AG04450 (cell line): Measurements from ENCODE around the gene DGKI. TPM values are rescaled to one million over a fixed set of nuclear protein-coding genes. Genes with fewer than 3 reads are reported as not detected.

Source experiments
- CTCF ChIA-PET: fragments of 300-600, 350-600 bp; formaldehyde crosslinking; extraction: SDS; loops from one replicate; lab custom pipeline; 2022; ENCODE audit warnings: antibody characterized with exemption, inconsistent platforms; lab: Charles Lee
- POLR2A ChIA-PET: fragments of 350-600 bp; formaldehyde crosslinking; extraction: SDS; loops from one replicate; lab custom pipeline; 2021; ENCODE audit warnings: antibody characterized with exemption, inconsistent platforms; lab: Yijun Ruan, JAX
- DNase-seq: peaks from one replicate; pipeline ENCODE4 v3.0.0-alpha.2; 2011; ENCODE audit warnings: low read depth, low spot score
- H3K27ac ChIP-seq: one replicate; pipeline ENCODE4 v1.5.1; 2012; ENCODE audit warnings: low read depth, low read length, control low read depth
- H3K27me3 ChIP-seq: one replicate; pipeline ENCODE4 v1.6.0; 2012; ENCODE audit warnings: low read length; ENCODE audit not compliant: control insufficient read depth, insufficient read depth
- H3K4me3 ChIP-seq: 2 replicates; pipeline ENCODE4 v1.5.1; 2011; ENCODE audit warnings: mild to moderate bottlenecking, low read depth, low read length, control low read depth
- H3K9me3 ChIP-seq: 2 replicates; pipeline ENCODE4 v1.5.1; 2012; ENCODE audit warnings: low read length; ENCODE audit not compliant: control insufficient read depth, insufficient read depth
- polyA plus RNA-seq: library from polyadenylated mRNA; depleted of rRNA; stranded (reverse); fragments of >200 nt; gene quantifications from 2 replicates; pipeline ENCODE4 v1.2.3, GENCODE V29; 2011
- TF ChIP-seq, protein P1 (sequence below): IDR thresholded peaks from 2 replicates; pipeline ENCODE4 v1.5.1; 2011; ENCODE audit warnings: low read depth, low read length, control low read depth, inconsistent platforms

DGKI gene
- polyA plus RNA-seq, 1 experiment: 3.1 TPM

DNA sequence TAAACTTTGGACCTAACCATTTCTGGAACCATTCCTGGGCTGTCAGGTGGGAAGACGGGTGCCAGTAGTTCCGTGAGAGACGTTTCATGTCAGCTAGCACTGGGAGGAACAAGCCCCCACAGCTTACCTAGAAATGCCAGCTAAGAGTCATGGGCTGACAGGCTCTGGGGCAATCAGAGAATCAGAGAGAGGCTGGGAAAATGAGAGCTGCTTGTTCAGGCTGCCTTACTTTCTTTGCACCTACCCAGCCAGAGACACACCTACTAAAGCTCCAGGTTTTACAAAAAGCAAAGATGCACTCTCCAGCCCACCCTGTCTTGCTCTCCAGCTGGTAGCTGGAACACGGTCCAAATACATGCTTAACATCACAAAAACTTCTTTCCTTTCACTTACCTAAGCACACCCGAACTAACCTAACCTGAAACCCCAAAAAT, 503.9 kb downstream of the DGKI start:
- CTCF ChIA-PET: interaction anchor here (0.5 to 1.9 kb wide), 5 partner anchors 11 to 1713 kb away, joined by 3 to 7 read pairs (median 4); no protein-coding TSS in a partner anchor

DNA sequence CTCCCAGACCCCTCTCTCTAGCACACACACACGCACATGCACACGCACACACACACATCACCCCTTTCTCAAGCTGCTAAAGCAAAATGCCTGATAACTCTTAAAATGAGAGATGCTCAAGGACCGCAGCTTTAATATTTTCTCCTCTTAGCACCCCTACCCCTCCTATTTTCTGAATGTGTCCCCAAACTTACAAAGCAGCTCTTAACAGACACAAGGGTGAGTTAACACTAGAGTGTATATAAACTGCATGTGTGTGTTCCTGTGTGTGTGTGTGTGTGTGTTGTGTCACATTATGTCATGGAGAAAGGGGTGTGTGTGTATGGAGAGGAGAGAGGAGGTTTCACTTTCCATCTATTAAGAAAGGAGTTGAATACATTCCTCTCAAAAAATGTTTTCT, 504.5 kb downstream of the DGKI start:
- CTCF ChIA-PET: interaction anchor here (0.5 to 1.9 kb wide), 5 partner anchors 10 to 936 kb away, joined by 3 to 7 read pairs (median 3); no protein-coding TSS in a partner anchor
- Histone ChIP-seq H3K9me3 (no peaks in the 10 kb centered on the region; the same call in 1 of the 2 replicates), H3K4me3 (peak overlapping the region; percentile 86), H3K27me3 (no peaks in the 10 kb centered on the region), H3K27ac (no peak overlapping the region)
- POLR2A ChIA-PET: interaction anchor here (0.6 kb wide), 1 partner anchor 474 kb away, joined by 5 read pairs; the partner anchor contains the start of gene CHRM2
- no peak for DNase-seq
- TF ChIP-seq, protein P1, sequence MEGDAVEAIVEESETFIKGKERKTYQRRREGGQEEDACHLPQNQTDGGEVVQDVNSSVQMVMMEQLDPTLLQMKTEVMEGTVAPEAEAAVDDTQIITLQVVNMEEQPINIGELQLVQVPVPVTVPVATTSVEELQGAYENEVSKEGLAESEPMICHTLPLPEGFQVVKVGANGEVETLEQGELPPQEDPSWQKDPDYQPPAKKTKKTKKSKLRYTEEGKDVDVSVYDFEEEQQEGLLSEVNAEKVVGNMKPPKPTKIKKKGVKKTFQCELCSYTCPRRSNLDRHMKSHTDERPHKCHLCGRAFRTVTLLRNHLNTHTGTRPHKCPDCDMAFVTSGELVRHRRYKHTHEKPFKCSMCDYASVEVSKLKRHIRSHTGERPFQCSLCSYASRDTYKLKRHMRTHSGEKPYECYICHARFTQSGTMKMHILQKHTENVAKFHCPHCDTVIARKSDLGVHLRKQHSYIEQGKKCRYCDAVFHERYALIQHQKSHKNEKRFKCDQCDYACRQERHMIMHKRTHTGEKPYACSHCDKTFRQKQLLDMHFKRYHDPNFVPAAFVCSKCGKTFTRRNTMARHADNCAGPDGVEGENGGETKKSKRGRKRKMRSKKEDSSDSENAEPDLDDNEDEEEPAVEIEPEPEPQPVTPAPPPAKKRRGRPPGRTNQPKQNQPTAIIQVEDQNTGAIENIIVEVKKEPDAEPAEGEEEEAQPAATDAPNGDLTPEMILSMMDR: no peak

More for the DNA sequence above, 503.9 kb downstream of the DGKI start:
- TF ChIP-seq, protein P1: no peak
- Histone ChIP-seq H3K4me3 (peak overlapping the region; percentile 86), H3K27me3 (no peaks in the 10 kb centered on the region), H3K27ac (peak overlapping the region; percentile 41), H3K9me3 (no peaks in the 10 kb centered on the region; the same call in 1 of the 2 replicates)
- DNase-seq: no peak
- POLR2A ChIA-PET: interaction anchor here (0.8 kb wide), 1 partner anchor 385 kb away, joined by 3 read pairs; no protein-coding TSS in a partner anchor

DNA sequence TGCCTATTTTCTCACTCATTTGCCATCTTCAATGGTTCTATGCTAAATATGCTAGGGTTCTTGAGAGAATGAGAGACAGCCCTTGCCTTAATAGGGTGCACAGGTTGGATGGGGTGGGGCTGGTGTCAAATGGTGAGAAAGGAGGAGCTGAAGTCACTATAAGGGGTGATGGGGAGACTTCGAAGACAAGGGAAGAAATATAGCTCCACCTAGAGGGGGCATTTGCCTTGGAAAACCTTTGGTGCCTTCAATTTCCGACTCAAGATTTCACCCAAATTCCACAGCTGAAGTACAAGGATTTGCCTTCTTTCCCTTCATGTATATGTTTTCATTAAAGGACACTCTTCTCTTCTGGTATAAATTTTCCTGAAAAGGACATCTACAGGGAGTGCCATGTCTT, 508.9 kb downstream of the DGKI start:
- POLR2A ChIA-PET: no interaction called here
- no peak for DNase-seq
- H3K27me3 ChIP-seq: no peaks in the 10 kb centered on the region
- no peak overlapping the region for H3K4me3 ChIP-seq
- no peaks in the 10 kb centered on the region; the same call in 1 of the 2 replicates for H3K9me3 ChIP-seq
- CTCF ChIA-PET: no interaction called here
- TF ChIP-seq, protein P1: peak; percentile 18
- H3K27ac ChIP-seq: no peak overlapping the region

DNA sequence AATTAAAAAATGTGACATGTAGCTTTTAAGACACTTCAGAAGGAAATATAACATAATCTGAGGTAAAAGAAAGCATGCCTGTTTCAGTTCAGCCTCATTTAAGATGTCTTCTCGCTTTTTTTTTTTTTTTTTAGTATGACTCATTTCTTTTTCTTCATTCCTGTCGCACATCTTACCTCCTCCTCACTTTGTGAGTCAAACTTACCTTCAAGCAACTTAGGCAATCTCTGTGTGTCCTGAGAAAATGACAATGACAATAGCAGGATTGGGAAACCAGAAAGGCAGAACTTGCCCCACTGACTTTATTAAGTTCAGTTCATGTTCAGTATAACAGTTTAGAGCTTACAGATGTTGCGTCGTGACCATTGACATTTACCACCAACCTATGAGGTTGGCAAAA, 511.0 kb downstream of the DGKI start:
- TF ChIP-seq, protein P1: no peak
- ChIA-PET POLR2A (no interaction called here), CTCF (interaction anchor here (0.6 to 1.1 kb wide), 3 partner anchors 31 to 349 kb away, joined by 3 to 5 read pairs (median 3); no protein-coding TSS in a partner anchor)
- no peak for DNase-seq
- H3K27ac ChIP-seq: no peak overlapping the region
- no peaks in the 10 kb centered on the region for H3K27me3 ChIP-seq
- no peak overlapping the region for H3K4me3 ChIP-seq
- H3K9me3 ChIP-seq: no peaks in the 10 kb centered on the region; the same call in 1 of the 2 replicates

DNA sequence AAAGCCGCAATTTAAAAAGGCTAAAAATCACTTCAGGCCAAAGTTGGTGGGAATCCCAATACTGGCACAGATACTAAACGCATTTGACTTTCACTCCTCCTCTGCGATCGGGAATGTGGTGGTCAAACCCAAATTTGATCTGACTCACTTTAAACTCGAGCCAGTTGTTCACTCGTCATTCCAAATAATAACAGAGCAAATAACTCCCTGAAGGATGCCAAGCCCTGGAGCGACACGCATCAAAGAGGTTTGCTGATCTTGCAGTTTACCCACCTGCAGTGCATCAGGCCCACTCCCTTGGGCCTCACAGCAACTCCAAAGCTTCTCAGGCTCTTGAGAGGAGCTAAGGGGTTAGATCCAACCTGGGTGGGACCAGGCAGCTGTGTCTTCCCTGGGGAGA, 515.4 kb downstream of the DGKI start:
- TF ChIP-seq, protein P1: no peak
- Histone ChIP-seq H3K9me3 (no peaks in the 10 kb centered on the region), H3K4me3 (no peak overlapping the region), H3K27me3 (no peaks in the 10 kb centered on the region), H3K27ac (no peak overlapping the region)
- DNase-seq: no peak
- ChIA-PET CTCF (interaction anchor here (0.7 kb wide), 1 partner anchor 15 kb away, joined by 3 read pairs; no protein-coding TSS in a partner anchor), POLR2A (no interaction called here)
